ENCODE data around the gene MACROD2.

- TF ChIP-seq POLR2A (IDR thresholded peaks at IDR 0.05) = no peak
- no peak for TF ChIP-seq CTCF (IDR thresholded peaks at IDR 0.05)
Observed at GRCh38 chr20:15565786-15566185, 1570.5 kb downstream of the MACROD2 start.
